CD4-positive, alpha-beta memory T cell (primary cell): ENCODE data around the gene UNKL. TPM values are rescaled to one million over a fixed set of nuclear protein-coding genes. Genes with fewer than 3 reads are reported as not detected.

Experiments used
- CTCF ChIA-PET: fragments of 350-600 bp; sonication (Branson Sonifier 250); formaldehyde crosslinking; loops from one replicate; lab custom pipeline; 2021; ENCODE audit warnings: inconsistent platforms; ENCODE audit not compliant: partially characterized antibody; lab: Charles Lee
- POLR2A ChIA-PET: fragments of 350-600 bp; sonication (Branson Sonifier 250); formaldehyde crosslinking; loops from one replicate; lab custom pipeline; 2021; ENCODE audit not compliant: partially characterized antibody; lab: Charles Lee
- DNase-seq, 5 donors: peaks; one replicate each; pipeline versions ENCODE4 v3.0.0 to v3.0.0-alpha.2; 2020 to 2022; ENCODE audit warnings: mixed read lengths in 1 of 5
- H3K27ac ChIP-seq: one replicate; pipeline ENCODE4 v1.7.0; 2013; ENCODE audit warnings: low read depth, low read length
- H3K27me3 ChIP-seq: 2 replicates; pipeline ENCODE4 v1.7.0; 2013; ENCODE audit warnings: mild to moderate bottlenecking, low read length, moderate library complexity; ENCODE audit not compliant: insufficient read depth
- H3K36me3 ChIP-seq: 2 replicates; pipeline ENCODE4 v1.7.0; 2013; ENCODE audit warnings: mild to moderate bottlenecking, low read length, moderate library complexity; ENCODE audit not compliant: insufficient read depth
- H3K4me1 ChIP-seq: 2 replicates; pipeline ENCODE4 v1.7.0; 2013; ENCODE audit warnings: mild to moderate bottlenecking, low read length, moderate library complexity; ENCODE audit not compliant: insufficient read depth
- H3K4me3 ChIP-seq, 2 donors: one replicate each; pipeline ENCODE4 v1.7.0; 2013; ENCODE audit warnings: low read length in 2 of 2, mild to moderate bottlenecking in 1 of 2
- H3K9me3 ChIP-seq, 2 donors: one replicate each; pipeline ENCODE4 v1.7.0; 2013; ENCODE audit warnings: low read length in 2 of 2, control low read depth in 1 of 2; ENCODE audit not compliant: control insufficient read depth in 1 of 2
- H3K27ac Mint-ChIP-seq, 7 donors: one replicate each; pipeline ENCODE4 v1.8.0; 2020 to 2021; ENCODE audit warnings: mixed read lengths in 7 of 7, mild to moderate bottlenecking in 6 of 7, inconsistent platforms in 3 of 7, moderate library complexity in 3 of 7
- H3K27me3 Mint-ChIP-seq, 2 donors: one replicate each; pipeline ENCODE4 v1.8.0; 2020 to 2021; ENCODE audit warnings: mixed read lengths in 2 of 2
- H3K36me3 Mint-ChIP-seq, 2 donors: one replicate each; pipeline ENCODE4 v1.8.0; 2020 to 2021; ENCODE audit warnings: mixed read lengths in 2 of 2, inconsistent platforms in 1 of 2, mild to moderate bottlenecking in 1 of 2
- H3K4me1 Mint-ChIP-seq, 4 donors: one replicate each; pipeline ENCODE4 v1.8.0; 2020 to 2021; ENCODE audit warnings: mixed read lengths in 4 of 4, mild to moderate bottlenecking in 1 of 4
- H3K4me3 Mint-ChIP-seq, 8 donors: one replicate each; pipeline ENCODE4 v1.8.0; 2020 to 2021; ENCODE audit warnings: mixed read lengths in 8 of 8, mild to moderate bottlenecking in 7 of 8, moderate library complexity in 6 of 8, inconsistent platforms in 3 of 8
- H3K9me3 Mint-ChIP-seq, 8 donors: one replicate each; pipeline ENCODE4 v1.8.0; 2020 to 2021; ENCODE audit warnings: mixed read lengths in 8 of 8, mild to moderate bottlenecking in 5 of 8, inconsistent platforms in 3 of 8, moderate library complexity in 1 of 8
- intact Hi-C: fragments of 100-400 bp; cut with micrococcal nuclease; formaldehyde crosslinking; loops from one replicate; pipeline ENCODE4 v1.15.1; 2023
- polyA plus RNA-seq, 2 donors: library from polyadenylated mRNA; unstranded; fragments of 300-500 nt; fragmentation: Illumina TruSeq; gene quantifications; one replicate each; pipeline ENCODE4 v1.2.3, GENCODE V29; 2021
- total RNA-seq, 2 experiments: library from RNA; stranded (reverse); gene quantifications; one replicate each; pipeline ENCODE4 v1.2.3, GENCODE V29; 2021

Gene UNKL
- total and polyA plus RNA-seq, 4 experiments from 2014 or later = 1.3 to 122 (median 59.5) TPM

- peak overlapping the region in 6 of 7 donors; percentile 36 to 65 (median 47) for H3K27ac Mint-ChIP-seq
- Histone ChIP-seq H3K9me3 (no peaks in the 10 kb centered on the region), H3K27me3 (no peaks in the 10 kb centered on the region), H3K4me3 (no peak overlapping the region), H3K36me3 (no peaks in the 10 kb centered on the region), H3K27ac (no peak overlapping the region), H3K4me1 (peaks cover 12% of the 10 kb centered on the region)
- intact Hi-C loops = loop anchor here (5.0 kb wide), 1 partner anchor 113 kb away; no protein-coding TSS in a partner anchor
- peaks cover 0 to 7% of the 10 kb centered on the region in 2 donors for H3K36me3 Mint-ChIP-seq
- H3K27me3 Mint-ChIP-seq = peaks cover 0 to 3% of the 10 kb centered on the region in 2 donors
- ChIA-PET POLR2A (no interaction called here), CTCF (no interaction called here)
- no peak for DNase-seq
- H3K9me3 Mint-ChIP-seq = no peaks in the 10 kb centered on the region
- H3K4me1 Mint-ChIP-seq = peaks cover 5 to 24% (median 12%) of the 10 kb centered on the region in 4 donors
- no peak overlapping the region for H3K4me3 Mint-ChIP-seq
Measured at GRCh38 chr16:1424028-1424427, 9.5 kb upstream of the UNKL start.

- no peak for DNase-seq
- intact Hi-C loops = loop anchor here (5.0 kb wide), 1 partner anchor 115 kb away; no protein-coding TSS in a partner anchor
- H3K9me3 ChIP-seq = no peaks in the 10 kb centered on the region
- Mint-ChIP-seq H3K27me3 (peaks cover 0 to 3% of the 10 kb centered on the region in 2 donors), H3K9me3 (no peaks in the 10 kb centered on the region), H3K4me3 (peak overlapping the region in 7 of 8 donors; percentile 15 to 67 (median 36)), H3K27ac (peak overlapping the region; percentile 77 to 100 (median 84)), H3K36me3 (peaks cover 0 to 7% of the 10 kb centered on the region in 2 donors), H3K4me1 (peaks cover 5 to 24% (median 12%) of the 10 kb centered on the region in 4 donors)
- no peak overlapping the region for H3K4me3 ChIP-seq
- H3K27me3 ChIP-seq = no peaks in the 10 kb centered on the region
- peaks cover 12% of the 10 kb centered on the region for H3K4me1 ChIP-seq
- no peaks in the 10 kb centered on the region for H3K36me3 ChIP-seq
- H3K27ac ChIP-seq = peak overlapping the region; percentile 85
- CTCF ChIA-PET = no interaction called here
- POLR2A ChIA-PET = interaction anchor here (0.9 to 3.4 kb wide), 6 partner anchors 11 to 115 kb away, joined by 6 to 23 read pairs (median 18); partner anchors contain the start of genes TELO2 and UBE2I
Measured at GRCh38 chr16:1422076-1422475, 7.6 kb upstream of the UNKL start.

- H3K27me3 ChIP-seq = no peaks in the 10 kb centered on the region
- H3K4me1 ChIP-seq = peaks cover 12% of the 10 kb centered on the region
- Mint-ChIP-seq H3K9me3 (no peaks in the 10 kb centered on the region), H3K4me3 (peak overlapping the region; percentile 79 to 97 (median 92)), H3K27me3 (peaks cover 0 to 3% of the 10 kb centered on the region in 2 donors), H3K36me3 (peaks cover 0 to 7% of the 10 kb centered on the region in 2 donors), H3K4me1 (peaks cover 5 to 29% (median 15%) of the 10 kb centered on the region in 4 donors), H3K27ac (peak overlapping the region; percentile 64 to 100 (median 91))
- intact Hi-C loops = loop anchor here (1.0 to 5.0 kb wide), 8 partner anchors 12 to 362 kb away; partner anchors contain the start of genes CLCN7, CRAMP1, IFT140 and MAPK8IP3
- H3K4me3 ChIP-seq = peak overlapping the region; percentile 64 to 78
- CTCF ChIA-PET = interaction anchor here (1.0 to 1.9 kb wide), 2 partner anchors 57 to 286 kb away, joined by 4 to 6 read pairs; partner anchors contain the start of gene MAPK8IP3
- H3K9me3 ChIP-seq = no peaks in the 10 kb centered on the region
- POLR2A ChIA-PET = interaction anchor here (0.6 to 3.4 kb wide), 24 partner anchors 9 to 780 kb away, joined by 3 to 27 read pairs (median 5); partner anchors contain the start of genes CRAMP1, IFT140, JPT2 and MAPK8IP3
- peak overlapping the region; percentile 85 for H3K27ac ChIP-seq
- no peaks in the 10 kb centered on the region for H3K36me3 ChIP-seq
- DNase-seq = no peak
Measured at GRCh38 chr16:1420111-1420539, 5.6 kb upstream of the UNKL start.

- H3K27me3 Mint-ChIP-seq = peaks cover 0 to 3% of the 10 kb centered on the region in 2 donors
- H3K4me3 Mint-ChIP-seq = peak overlapping the region in 4 of 8 donors; percentile 29 to 72 (median 54)
- H3K27ac Mint-ChIP-seq = peak overlapping the region in 6 of 7 donors; percentile 10 to 91 (median 38)
- Histone ChIP-seq H3K4me3 (no peak overlapping the region), H3K4me1 (peaks cover 32% of the 10 kb centered on the region), H3K27ac (no peak overlapping the region), H3K27me3 (no peaks in the 10 kb centered on the region), H3K36me3 (no peaks in the 10 kb centered on the region), H3K9me3 (no peaks in the 10 kb centered on the region)
- peaks cover 6 to 45% (median 24%) of the 10 kb centered on the region in 4 donors for H3K4me1 Mint-ChIP-seq
- no peaks in the 10 kb centered on the region for H3K9me3 Mint-ChIP-seq
- CTCF ChIA-PET = interaction anchor here (0.5 to 0.7 kb wide), 2 partner anchors 119 to 533 kb away, joined by 3 to 5 read pairs; no protein-coding TSS in a partner anchor
- POLR2A ChIA-PET = interaction anchor here (0.9 kb wide), 1 partner anchor 26 kb away, joined by 3 read pairs; no protein-coding TSS in a partner anchor
- no peak for DNase-seq
- peaks cover 5 to 16% of the 10 kb centered on the region in 2 donors for H3K36me3 Mint-ChIP-seq
- intact Hi-C loops = no loop called here
Measured at GRCh38 chr16:1416521-1416941, 2.0 kb upstream of the UNKL start.

GRCh38 chr16:1413684-1414531 lies 596 bp downstream of the UNKL start:
- intact Hi-C loops = loop anchor here (1.0 to 2.0 kb wide), 2 partner anchors 51 to 113 kb away; no protein-coding TSS in a partner anchor
- ChIA-PET POLR2A (no interaction called here), CTCF (interaction anchor here (1.3 kb wide), 1 partner anchor 50 kb away, joined by 3 read pairs; no protein-coding TSS in a partner anchor)
- Mint-ChIP-seq H3K27ac (peak overlapping the region; percentile 80 to 91 (median 88)), H3K27me3 (no peaks in the 10 kb centered on the region), H3K4me3 (peak overlapping the region; percentile 78 to 89 (median 85)), H3K4me1 (peaks cover 2 to 31% (median 18%) of the 10 kb centered on the region in 4 donors), H3K9me3 (no peaks in the 10 kb centered on the region), H3K36me3 (peaks cover 5 to 18% of the 10 kb centered on the region in 2 donors)
- H3K4me3 ChIP-seq = peak overlapping the region in 1 of 2 donors; percentile 75
- no peaks in the 10 kb centered on the region for H3K9me3 ChIP-seq
- peak; percentile 52 to 74 (median 59) for DNase-seq
- peaks cover 20% of the 10 kb centered on the region for H3K4me1 ChIP-seq
- H3K27ac ChIP-seq = peak overlapping the region; percentile 68
- H3K27me3 ChIP-seq = no peaks in the 10 kb centered on the region
- no peaks in the 10 kb centered on the region for H3K36me3 ChIP-seq

DNA sequence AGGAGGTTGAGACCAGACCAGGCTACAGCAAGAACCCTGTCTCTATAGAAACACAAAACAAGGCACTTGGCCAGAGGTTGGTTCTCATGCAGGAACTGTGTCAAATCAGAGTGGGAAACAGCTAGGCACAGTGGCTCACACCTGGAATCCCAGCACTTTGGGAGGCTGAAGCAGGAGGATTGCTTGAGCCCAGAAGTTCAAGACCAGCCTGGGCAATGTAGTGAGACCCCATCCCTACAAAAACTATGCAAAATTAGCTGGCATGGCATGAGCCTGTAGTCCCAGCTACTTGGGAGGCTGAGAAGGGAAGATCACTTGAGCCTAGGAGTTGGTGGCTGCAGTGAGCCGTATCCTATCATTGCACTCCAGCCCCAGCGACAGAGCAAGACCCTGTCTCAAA lies 1.7 kb downstream of the UNKL start:
- H3K4me3 ChIP-seq = no peak overlapping the region
- intact Hi-C loops = loop anchor here (1.0 to 2.0 kb wide), 2 partner anchors 50 to 112 kb away; no protein-coding TSS in a partner anchor
- Mint-ChIP-seq H3K36me3 (peaks cover 5 to 21% of the 10 kb centered on the region in 2 donors), H3K4me1 (peaks cover 4 to 38% (median 24%) of the 10 kb centered on the region in 4 donors), H3K27ac (peak overlapping the region in 6 of 7 donors; percentile 36 to 83 (median 58)), H3K4me3 (peak overlapping the region; percentile 32 to 89 (median 68)), H3K27me3 (no peaks in the 10 kb centered on the region), H3K9me3 (no peaks in the 10 kb centered on the region)
- H3K4me1 ChIP-seq = peaks cover 27% of the 10 kb centered on the region
- CTCF ChIA-PET = interaction anchor here (0.7 to 1.3 kb wide), 3 partner anchors 49 to 312 kb away, joined by 3 read pairs; no protein-coding TSS in a partner anchor
- no peak for DNase-seq
- H3K27ac ChIP-seq = no peak overlapping the region
- H3K27me3 ChIP-seq = no peaks in the 10 kb centered on the region
- POLR2A ChIA-PET = interaction anchor here (0.6 to 1.1 kb wide), 5 partner anchors 10 to 1108 kb away, joined by 3 read pairs; partner anchors contain the start of genes MAPK8IP3 and TMEM204
- no peaks in the 10 kb centered on the region for H3K36me3 ChIP-seq
- no peaks in the 10 kb centered on the region for H3K9me3 ChIP-seq
